OCI-LY1 (cell line): Measurements from ENCODE around the gene BCL11A.

Experiments used
- H2AFZ ChIP-seq: fragments of 200-600 bp; sonication (generic), shearing (Covaris generic); 2 replicates; pipeline ENCODE4 v1.6.0; 2014; ENCODE audit warnings: antibody characterized with exemption, mild to moderate bottlenecking, low read length
- H3F3A ChIP-seq: fragments of 200-600 bp; sonication (generic), shearing (Covaris generic); 2 replicates; pipeline ENCODE4 v1.6.0; 2014; ENCODE audit warnings: mild to moderate bottlenecking, antibody characterized with exemption, low read length, moderate library complexity; ENCODE audit not compliant: insufficient read depth
- H3K27ac ChIP-seq: fragments of 200-600 bp; sonication (generic); 2 replicates; pipeline ENCODE4 v1.5.1; 2014; ENCODE audit warnings: low read length, mixed run types, mild to moderate bottlenecking, low read depth; ENCODE audit not compliant: poor library complexity, severe bottlenecking
- H3K27me3 ChIP-seq: fragments of 200-600 bp; sonication (generic); 2 replicates; pipeline ENCODE4 v1.6.0; 2014; ENCODE audit warnings: antibody characterized with exemption, mild to moderate bottlenecking, low read length, moderate library complexity; ENCODE audit not compliant: insufficient read depth
- H3K36me3 ChIP-seq: fragments of 200-600 bp; sonication (generic); 2 replicates; pipeline ENCODE4 v1.6.1; 2014; ENCODE audit warnings: mild to moderate bottlenecking, antibody characterized with exemption, low read length, moderate library complexity, mixed read lengths; ENCODE audit not compliant: insufficient read depth
- H3K4me1 ChIP-seq: fragments of 200-600 bp; sonication (generic); 2 replicates; pipeline ENCODE4 v1.5.1; 2014; ENCODE audit warnings: mild to moderate bottlenecking, low read length, moderate library complexity; ENCODE audit not compliant: insufficient read depth, severe bottlenecking
- H3K4me2 ChIP-seq: fragments of 200-600 bp; sonication (generic), shearing (Covaris generic); 2 replicates; pipeline ENCODE4 v1.6.1; 2014; ENCODE audit warnings: low read length
- H3K4me3 ChIP-seq: fragments of 200-600 bp; sonication (generic); 2 replicates; pipeline ENCODE4 v1.5.1; 2014; ENCODE audit warnings: low read length, low read depth, mild to moderate bottlenecking, mixed read lengths; ENCODE audit not compliant: poor library complexity, severe bottlenecking
- H3K79me2 ChIP-seq: fragments of 200-600 bp; shearing (Covaris generic); 2 replicates; pipeline ENCODE4 v1.6.1; 2016; ENCODE audit warnings: mixed run types, low read length, mixed read lengths; ENCODE audit not compliant: insufficient read depth
- H3K9ac ChIP-seq: fragments of 200-600 bp; sonication (generic), shearing (Covaris generic); 2 replicates; pipeline ENCODE4 v1.6.1; 2014; ENCODE audit warnings: mild to moderate bottlenecking, low read length, mixed read lengths
- H3K9me2 ChIP-seq: fragments of 200-600 bp; sonication (generic), shearing (Covaris generic); 2 replicates; pipeline ENCODE4 v1.6.1; 2014; ENCODE audit warnings: low read depth, mild to moderate bottlenecking, low read length, mixed read lengths
- H3K9me3 ChIP-seq: fragments of 200-600 bp; shearing (Covaris generic); 2 replicates; pipeline ENCODE4 v1.6.1; 2014; ENCODE audit warnings: low read length, mixed read lengths
- H4K20me1 ChIP-seq: fragments of 200-600 bp; sonication (generic), shearing (Covaris generic); 2 replicates; pipeline ENCODE4 v1.6.0; 2016; ENCODE audit warnings: mild to moderate bottlenecking, low read length; ENCODE audit not compliant: insufficient read depth
- CTCF ChIP-seq: fragments of 200-600 bp; sonication (generic), shearing (Covaris generic); IDR thresholded peaks from 2 replicates; pipeline ENCODE4 v1.5.1; 2017; ENCODE audit warnings: mild to moderate bottlenecking, antibody characterized with exemption, low read length, moderate library complexity, mixed read lengths
- EZH2 ChIP-seq: fragments of 200-600 bp; sonication (generic), shearing (Covaris generic); IDR thresholded peaks from 2 replicates; pipeline ENCODE4 v1.8.0; 2017; ENCODE audit warnings: borderline replicate concordance, mixed run types, mild to moderate bottlenecking, antibody characterized with exemption, low read length, moderate library complexity, mixed read lengths

The BCL11A gene

GRCh38 chr2:60490441-60490840 is 63.0 kb downstream of the BCL11A start:
- Histone ChIP-seq H3K9me2 (no peaks in the 10 kb centered on the region), H3K27me3 (no peaks in the 10 kb centered on the region), H4K20me1 (no peaks in the 10 kb centered on the region), H3K27ac (no peak overlapping the region), H2AFZ (no peak overlapping the region), H3K9ac (no peak overlapping the region), H3K79me2 (no peaks in the 10 kb centered on the region), H3K9me3 (no peaks in the 10 kb centered on the region), H3K4me2 (no peak overlapping the region), H3K4me1 (no peaks in the 10 kb centered on the region), H3F3A (no peaks in the 10 kb centered on the region), H3K36me3 (no peaks in the 10 kb centered on the region), H3K4me3 (no peak overlapping the region)
- TF ChIP-seq CTCF, result no peak
- TF ChIP-seq EZH2, result no peak

- Histone ChIP-seq H3F3A (no peaks in the 10 kb centered on the region), H3K9me3 (no peaks in the 10 kb centered on the region), H3K9ac (no peak overlapping the region), H3K27me3 (no peaks in the 10 kb centered on the region), H4K20me1 (no peaks in the 10 kb centered on the region), H2AFZ (no peak overlapping the region), H3K9me2 (no peaks in the 10 kb centered on the region), H3K4me3 (no peak overlapping the region), H3K4me2 (no peak overlapping the region), H3K79me2 (no peaks in the 10 kb centered on the region), H3K27ac (no peak overlapping the region), H3K36me3 (no peaks in the 10 kb centered on the region), H3K4me1 (peaks cover 7% of the 10 kb centered on the region)
- TF ChIP-seq EZH2 (no peak), CTCF (no peak)
Observed at GRCh38 chr2:60489289-60489688, 64.2 kb downstream of the BCL11A start.

GRCh38 chr2:60488291-60488690 is 65.2 kb downstream of the BCL11A start:
- Histone ChIP-seq H3K9me3 (no peaks in the 10 kb centered on the region), H3K79me2 (no peaks in the 10 kb centered on the region), H3F3A (no peaks in the 10 kb centered on the region), H3K4me3 (no peak overlapping the region), H3K4me2 (no peak overlapping the region), H3K27me3 (no peaks in the 10 kb centered on the region), H3K4me1 (peaks cover 14% of the 10 kb centered on the region), H3K9ac (no peak overlapping the region), H4K20me1 (no peaks in the 10 kb centered on the region), H3K27ac (no peak overlapping the region), H3K9me2 (no peaks in the 10 kb centered on the region), H2AFZ (no peak overlapping the region), H3K36me3 (no peaks in the 10 kb centered on the region)
- no peak for TF ChIP-seq EZH2
- no peak for TF ChIP-seq CTCF
